ENCODE data around the gene AJM1.

- TF ChIP-seq CTCF (IDR thresholded peaks at IDR 0.05; ENCODE audit: control extremely low read depth in 1 of 3, insufficient read depth in 1 of 3, low read depth in 1 of 3, low read length in 3 of 3) (no peak), HDAC6 (IDR thresholded peaks at IDR 0.05; ENCODE audit: low read depth, low read length) (no peak), POLR2AphosphoS5 (IDR thresholded peaks at IDR 0.05; ENCODE audit: low read depth, low read length) (no peak), TAF7 (optimal IDR thresholded peaks at IDR 0.05; ENCODE audit: borderline replicate concordance, low read depth, low read length) (no peak), BRCA1 (IDR thresholded peaks at IDR 0.05; ENCODE audit: low read depth, low read length) (no peak), CEBPB (IDR thresholded peaks at IDR 0.05; ENCODE audit: low read depth, low read length) (no peak), HDAC2 (IDR thresholded peaks at IDR 0.05; ENCODE audit: borderline replicate concordance in 1 of 2, low read depth in 2 of 2, low read length in 2 of 2) (no peak), NRF1 (IDR thresholded peaks at IDR 0.05; ENCODE audit: low read depth, low read length) (no peak)
These were observed 13.3 kb downstream of the AJM1 start for GRCh38 chr9:136855461-136856078.

All from H1 (cell line).